ENCODE measurements around the gene LINC00632. TPM values are rescaled to one million over a fixed set of nuclear protein-coding genes. Genes with fewer than 3 reads are reported as not detected.

LINC00632 gene
- total RNA-seq (2014; rRNA removed; shearing (Covaris generic)) = 17.7 and 20.6 TPM in 2 replicates
- 36.7 and 40.7 TPM in 2 replicates for polyA plus RNA-seq (2016; fragmentation: Nextera tagmentation; extraction: Ambion mirVana)

DNA sequence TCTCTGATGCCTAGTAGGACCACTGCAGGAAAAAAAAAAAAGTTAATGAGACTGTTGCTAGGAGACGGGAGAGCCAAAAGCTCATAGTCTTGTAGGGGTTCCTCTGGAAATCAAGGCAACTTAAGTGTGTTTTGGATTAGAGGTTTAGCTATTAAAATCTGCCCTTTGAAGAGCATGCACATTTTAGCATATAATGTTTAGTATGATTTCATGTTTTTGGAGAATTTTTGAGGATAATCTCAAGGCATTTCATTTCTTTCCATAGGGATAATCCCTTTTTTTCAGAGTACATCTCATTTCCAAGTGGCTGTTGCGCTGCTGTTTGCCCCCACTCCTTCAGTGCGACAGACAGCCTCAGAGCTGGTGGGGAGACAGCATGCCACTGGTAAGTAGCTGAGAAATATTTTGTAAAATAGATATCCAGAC is at the start of gene LINC00632:
LINC00632 (plus strand) TSS at position 339 of the 426 bp plus-strand sequence.
- no peaks in the 10 kb centered on the region for H4K20me1 ChIP-seq (ENCODE audit: insufficient read depth)
- no peaks in the 10 kb centered on the region for H3K9me2 ChIP-seq (ENCODE audit: insufficient read depth)
- in situ Hi-C loops (cut with MboI) = no loop called here
- TF ChIP-seq EZH2phosphoT487 (IDR thresholded peaks at IDR 0.05; ENCODE audit: insufficient read depth, low read depth) (no peak), EZH2 (IDR thresholded peaks at IDR 0.05; ENCODE audit: insufficient read depth, poor library complexity, severe bottlenecking) (no peak)
- H3K4me3 ChIP-seq = 0 out of 2 replicates have a peak within 1 kb of the TSS, but pooled peaks have one; percentile 15
- H3K79me2 ChIP-seq (ENCODE audit: insufficient read depth) = no peaks in the 10 kb centered on the region
- no peaks in the 10 kb centered on the region for H3K36me3 ChIP-seq (ENCODE audit: low read depth)
- H2AFZ ChIP-seq = no peak within 1 kb of the TSS
- no peak within 1 kb of the TSS for H3K27ac ChIP-seq
- H3F3A ChIP-seq (ENCODE audit: insufficient read depth) = no peaks in the 10 kb centered on the region
- no peak within 1 kb of the TSS for H3K9ac ChIP-seq
- 12 to 13% methylated on average over 3 of the region's 3 CpGs for WGBS, 2 experiments (ENCODE audit: low coverage in 1 of 2, low lambda C conversion rate in 2 of 2, missing lambda C conversion rate in 2 of 2)
- H3K4me1 ChIP-seq (ENCODE audit: insufficient read depth) = no peaks in the 10 kb centered on the region
- H3K27me3 ChIP-seq (replicated peaks; ENCODE audit: insufficient read depth) = peaks cover 12% of the 10 kb centered on the region
- no peak for DNase-seq
- peak within 1 kb of the TSS; percentile 35 for H3K4me2 ChIP-seq (ENCODE audit: unreplicated experiment)
- no peaks in the 10 kb centered on the region for H3K9me3 ChIP-seq (ENCODE audit: low read depth)

GRCh38 chrX:140661643-140662042 is 47.9 kb upstream of the LINC00632 start:
- H3K9me3 ChIP-seq (ENCODE audit: low read depth) = no peaks in the 10 kb centered on the region
- H3K9me2 ChIP-seq (ENCODE audit: insufficient read depth) = no peaks in the 10 kb centered on the region
- no peak overlapping the region for H3K27ac ChIP-seq
- H3K4me1 ChIP-seq (ENCODE audit: insufficient read depth) = no peaks in the 10 kb centered on the region
- no peaks in the 10 kb centered on the region for H3K36me3 ChIP-seq (ENCODE audit: low read depth)
- in situ Hi-C loops (cut with MboI) = loop anchor here (25.0 kb wide), 1 partner anchor 599 kb away; no protein-coding TSS in a partner anchor
- H3K4me2 ChIP-seq (ENCODE audit: unreplicated experiment) = no peak overlapping the region
- no peak for TF ChIP-seq EZH2phosphoT487 (IDR thresholded peaks at IDR 0.05; ENCODE audit: insufficient read depth, low read depth)
- WGBS, 2 experiments (ENCODE audit: low coverage in 1 of 2, low lambda C conversion rate in 2 of 2, missing lambda C conversion rate in 2 of 2) = 51 to 54% methylated on average over 4 of the region's 4 CpGs
- H3K27me3 ChIP-seq (replicated peaks; ENCODE audit: insufficient read depth) = no peaks in the 10 kb centered on the region
- no peaks in the 10 kb centered on the region for H3F3A ChIP-seq (ENCODE audit: insufficient read depth)
- H4K20me1 ChIP-seq (ENCODE audit: insufficient read depth) = no peaks in the 10 kb centered on the region
- H3K9ac ChIP-seq = no peak overlapping the region
- no peak overlapping the region for H3K4me3 ChIP-seq
- no peaks in the 10 kb centered on the region for H3K79me2 ChIP-seq (ENCODE audit: insufficient read depth)
- no peak overlapping the region for H2AFZ ChIP-seq
- DNase-seq = peak; percentile 26

DNA sequence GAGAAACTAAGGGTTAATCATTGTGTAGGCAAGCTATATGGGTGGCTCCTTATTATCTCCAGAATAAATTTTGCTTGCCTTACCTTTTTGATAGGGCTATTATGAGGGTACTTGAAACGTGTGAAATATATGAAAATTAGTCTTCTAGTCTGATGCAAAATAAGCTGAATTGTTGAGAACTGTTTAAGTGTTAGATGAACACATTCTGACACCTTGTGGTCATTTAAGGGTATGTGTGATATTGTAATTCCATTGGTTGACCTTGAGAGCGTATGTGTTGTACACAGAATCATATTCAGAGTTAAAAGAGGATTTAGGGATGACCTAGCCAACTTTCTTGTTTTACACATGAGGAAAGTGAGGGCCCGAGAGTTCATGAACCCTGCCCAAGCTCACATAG is 44.6 kb upstream of the LINC00632 start:
- H3F3A ChIP-seq (ENCODE audit: insufficient read depth) = no peaks in the 10 kb centered on the region
- peak; percentile 48 for DNase-seq
- 41 to 44% methylated on average over 3 of the region's 3 CpGs for WGBS, 2 experiments (ENCODE audit: low coverage in 1 of 2, low lambda C conversion rate in 2 of 2, missing lambda C conversion rate in 2 of 2)
- H3K36me3 ChIP-seq (ENCODE audit: low read depth) = no peaks in the 10 kb centered on the region
- no peaks in the 10 kb centered on the region for H3K9me2 ChIP-seq (ENCODE audit: insufficient read depth)
- H3K4me2 ChIP-seq (ENCODE audit: unreplicated experiment) = no peak overlapping the region
- no peak overlapping the region for H3K27ac ChIP-seq
- no peaks in the 10 kb centered on the region for H3K79me2 ChIP-seq (ENCODE audit: insufficient read depth)
- no peak overlapping the region for H2AFZ ChIP-seq
- no peaks in the 10 kb centered on the region for H3K9me3 ChIP-seq (ENCODE audit: low read depth)
- H3K4me3 ChIP-seq = no peak overlapping the region
- H3K9ac ChIP-seq = no peak overlapping the region
- in situ Hi-C loops (cut with MboI) = loop anchor here (25.0 kb wide), 1 partner anchor 603 kb away; no protein-coding TSS in a partner anchor
- H3K4me1 ChIP-seq (ENCODE audit: insufficient read depth) = no peaks in the 10 kb centered on the region
- TF ChIP-seq EZH2phosphoT487 (IDR thresholded peaks at IDR 0.05; ENCODE audit: insufficient read depth, low read depth) = no peak
- no peak for TF ChIP-seq EZH2 (IDR thresholded peaks at IDR 0.05; ENCODE audit: insufficient read depth, poor library complexity, severe bottlenecking)
- no peaks in the 10 kb centered on the region for H4K20me1 ChIP-seq (ENCODE audit: insufficient read depth)
- H3K27me3 ChIP-seq (replicated peaks; ENCODE audit: insufficient read depth) = no peaks in the 10 kb centered on the region

GRCh38 chrX:140672840-140673731 is 36.5 kb upstream of the LINC00632 start:
- Histone ChIP-seq H3K4me1 (ENCODE audit: insufficient read depth) (no peaks in the 10 kb centered on the region), H3K4me3 (no peak overlapping the region), H3K27ac (no peak overlapping the region), H3K9me3 (ENCODE audit: low read depth) (no peaks in the 10 kb centered on the region), H3K27me3 (replicated peaks; ENCODE audit: insufficient read depth) (no peaks in the 10 kb centered on the region), H3K9me2 (ENCODE audit: insufficient read depth) (no peaks in the 10 kb centered on the region), H3K4me2 (ENCODE audit: unreplicated experiment) (no peak overlapping the region), H3K36me3 (ENCODE audit: low read depth) (no peaks in the 10 kb centered on the region), H2AFZ (no peak overlapping the region), H3K9ac (no peak overlapping the region), H4K20me1 (ENCODE audit: insufficient read depth) (no peaks in the 10 kb centered on the region), H3F3A (ENCODE audit: insufficient read depth) (no peaks in the 10 kb centered on the region), H3K79me2 (ENCODE audit: insufficient read depth) (no peaks in the 10 kb centered on the region)
- TF ChIP-seq EZH2 (IDR thresholded peaks at IDR 0.05; ENCODE audit: insufficient read depth, poor library complexity, severe bottlenecking) = no peak
- no peak for TF ChIP-seq EZH2phosphoT487 (IDR thresholded peaks at IDR 0.05; ENCODE audit: insufficient read depth, low read depth)
- WGBS, 2 experiments (ENCODE audit: low coverage in 1 of 2, low lambda C conversion rate in 2 of 2, missing lambda C conversion rate in 2 of 2) = 58 to 59% methylated on average over 10 of the region's 10 CpGs
- in situ Hi-C loops (cut with MboI) = loop anchor here (25.0 kb wide), 1 partner anchor 611 kb away; no protein-coding TSS in a partner anchor
- no peak for DNase-seq
